GM12878 (cell line): ENCODE measurements around the gene BRAF. TPM values are rescaled to one million over a fixed set of nuclear protein-coding genes. Genes with fewer than 3 reads are reported as not detected.

Experiments used
- BHLHE40 ChIP-seq, 2 experiments: fragments of 450-650 bp in 1 of 2; IDR thresholded peaks; 2 replicates each; pipeline ENCODE4 v1.6.1; 2011 to 2017; ENCODE audit warnings: low read depth in 2 of 2, borderline replicate concordance in 1 of 2, improper control_type of control experiment in 1 of 2, low read length in 1 of 2, mild to moderate bottlenecking in 1 of 2
- CHD4 ChIP-seq: fragments of 200-600 bp; sonication (generic); IDR thresholded peaks from 2 replicates; pipeline ENCODE4 v1.6.1; 2016; ENCODE audit warnings: mild to moderate bottlenecking
- EP300 ChIP-seq, 2 experiments: fragments of 150-350 bp in 1 of 2; IDR thresholded peaks; 2 replicates each; pipeline ENCODE4 v1.6.1; 2011 to 2012; ENCODE audit warnings: low read depth in 2 of 2, low read length in 2 of 2, borderline replicate concordance in 1 of 2, improper control_type of control experiment in 1 of 2, inconsistent platforms in 1 of 2; ENCODE audit not compliant: control insufficient read depth in 1 of 2
- NR2C1 ChIP-seq: fragments of 450-650 bp; IDR thresholded peaks from 2 replicates; pipeline ENCODE4 v1.6.1; 2017; ENCODE audit warnings: antibody characterized with exemption, mild to moderate bottlenecking, moderate library complexity
- PKNOX1 ChIP-seq: fragments of 450-650 bp; IDR thresholded peaks from 2 replicates; pipeline ENCODE4 v1.6.1; 2016; ENCODE audit warnings: mild to moderate bottlenecking
- RB1 ChIP-seq: fragments of 450-650 bp; formaldehyde crosslinking; IDR thresholded peaks from 2 replicates; pipeline ENCODE4 v1.6.1; 2017; ENCODE audit warnings: mild to moderate bottlenecking, borderline replicate concordance
- SP1 ChIP-seq: IDR thresholded peaks from one replicate; pipeline ENCODE4 v1.6.1; 2011; ENCODE audit warnings: low read depth, low read length
- TAF1 ChIP-seq: IDR thresholded peaks from 2 replicates; pipeline ENCODE4 v1.6.1; 2011; ENCODE audit warnings: mild to moderate bottlenecking, low read depth, low read length, borderline replicate concordance
- ZNF24 ChIP-seq: fragments of 450-650 bp; IDR thresholded peaks from 2 replicates; pipeline ENCODE4 v1.6.1; 2017; ENCODE audit warnings: antibody characterized with exemption, mild to moderate bottlenecking
- ZNF687 ChIP-seq: fragments of 450-650 bp; IDR thresholded peaks from 2 replicates; pipeline ENCODE4 v1.6.1; 2017; ENCODE audit warnings: mild to moderate bottlenecking, moderate library complexity
- polyA plus RNA-seq, 11 experiments: library from polyadenylated mRNA; depleted of rRNA in 4 of 11; unstranded in 6 of 11; stranded (reverse) in 5 of 11; fragments of >200 nt; fragmentation: Nextera tagmentation in 4 of 11; fragmentation: Illumina TruSeq in 1 of 11; extraction: Ambion mirVana in 4 of 11; extraction: Trizol in 1 of 11; gene quantifications; 1 replicate in 1 of 11; 2 replicates in 10 of 11; pipeline versions ENCODE4 v1.2.1 to v1.2.3, GENCODE V29; 2011 to 2016; ENCODE audit warnings: inconsistent platforms in 2 of 11, missing spikeins in 2 of 11, low read depth in 1 of 11
- total RNA-seq, 4 experiments: library from RNA; depleted of rRNA in 3 of 4; stranded (reverse); fragments of >200 nt in 3 of 4; fragmentation: Illumina TruSeq in 1 of 4; extraction: Trizol in 1 of 4; gene quantifications; 2 replicates each; pipeline versions ENCODE4 v1.2.1 to v1.2.3, GENCODE V29; 2013 to 2021

Gene BRAF
- total and polyA plus RNA-seq, 10 of the 15 experiments (the other 5 are each of a cell fraction or from before 2014, with no cell fraction given), result 2.6 to 31.0 (median 10.6) TPM

GRCh38 chr7:140899883-140900282 is 24.8 kb downstream of the BRAF start (continued):
- TF ChIP-seq ZNF687 (peak; percentile 57; the same call in 1 of the 2 replicates), PKNOX1 (0 out of 2 replicates have a peak, but pooled peaks have one; percentile 19), CHD4 (no peak), TAF1 (no peak), BHLHE40 (IDR thresholded peaks at IDR 0.05; ENCODE audit: borderline replicate concordance in 1 of 2, low read depth in 2 of 2, low read length in 1 of 2) (no peak), ZNF24 (0 out of 2 replicates have a peak, but pooled peaks have one; percentile 32), EP300 (IDR thresholded peaks at IDR 0.05; ENCODE audit: borderline replicate concordance in 1 of 2, control insufficient read depth in 1 of 2, low read depth in 2 of 2, low read length in 2 of 2) (no peak), SP1 (no peak), NR2C1 (no peak), RB1 (no peak)
